Measurements from ENCODE around the gene GPR173. TPM values are rescaled to one million over a fixed set of nuclear protein-coding genes. Genes with fewer than 3 reads are reported as not detected.

The GPR173 gene
- total RNA-seq, 1 experiment from 2014 or later = 1.3 TPM

DNA sequence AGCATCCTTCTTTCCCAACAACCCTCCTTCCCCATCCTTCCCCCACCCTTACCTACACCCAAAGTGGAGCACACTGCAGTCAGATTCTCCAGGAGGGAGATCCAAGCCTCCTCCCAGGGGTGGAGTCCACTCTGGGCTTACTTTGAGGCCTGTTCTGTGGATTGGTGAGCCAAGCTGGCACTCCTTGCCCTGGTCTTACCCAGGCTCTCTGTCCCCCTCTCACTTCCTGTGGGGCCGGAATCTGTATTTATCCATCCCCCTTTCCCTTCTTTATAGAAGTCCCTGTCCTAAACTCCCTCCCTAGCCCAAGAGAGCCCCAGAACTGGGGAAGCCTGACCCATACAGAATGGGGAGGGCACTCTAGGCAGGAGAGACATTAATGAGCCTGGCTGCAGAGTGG lies 30.4 kb downstream of the GPR173 start:
- H3K27me3 ChIP-seq = no peaks in the 10 kb centered on the region
- H3K4me1 ChIP-seq = no peaks in the 10 kb centered on the region
- DNase-seq = no peak

DNA sequence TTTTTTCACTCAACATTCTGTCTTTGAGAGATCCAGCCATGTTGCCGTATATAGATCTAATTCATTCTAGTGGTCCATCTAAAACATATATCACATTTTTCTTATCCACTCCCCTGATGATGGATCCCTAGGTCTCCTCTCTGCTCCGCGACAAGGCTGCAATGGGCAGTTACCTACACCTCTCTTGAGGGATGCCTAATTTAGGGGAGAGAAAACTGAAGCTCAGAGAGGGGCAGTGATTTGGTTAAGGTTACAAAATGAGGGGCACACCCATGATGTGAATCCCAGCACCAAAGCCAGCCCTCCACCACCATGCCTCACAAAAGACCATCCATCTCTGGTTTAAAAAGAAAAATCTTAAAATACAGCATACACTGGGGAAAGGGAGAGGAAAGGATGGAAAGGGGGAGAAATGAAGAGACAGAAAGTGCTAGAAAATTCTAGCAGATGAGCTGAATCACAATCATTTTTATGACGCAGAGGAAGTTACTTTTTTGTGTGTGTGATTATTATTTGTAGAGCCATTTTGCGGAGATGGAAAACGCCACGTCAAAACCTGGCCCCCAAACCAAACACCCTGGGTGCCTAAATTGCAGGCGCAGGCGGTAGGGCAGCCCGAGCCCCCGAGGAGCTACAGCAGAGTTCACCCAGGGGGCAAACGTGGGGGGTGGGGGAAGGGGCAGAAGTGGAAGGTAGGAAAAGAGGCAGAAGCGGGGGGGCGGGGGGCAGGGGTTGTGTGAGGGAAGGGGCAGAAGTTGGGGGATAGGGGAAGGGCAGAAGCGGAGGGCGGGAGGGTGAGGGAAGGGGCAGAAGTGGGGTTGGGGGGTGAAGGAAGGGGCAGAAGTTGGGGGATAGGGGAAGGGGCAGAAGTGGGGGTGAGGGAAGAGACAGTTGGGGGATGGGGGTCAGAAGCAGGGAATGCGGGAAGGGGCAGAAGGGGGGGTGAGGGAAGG lies 32.3 kb downstream of the GPR173 start:
- H3K27ac ChIP-seq = peak overlapping the region; percentile 18; the same call in 1 of the 2 replicates
- no peaks in the 10 kb centered on the region for H3K4me1 ChIP-seq
- peak overlapping the region; percentile 40 for H3K4me3 ChIP-seq
- H3K36me3 ChIP-seq = no peaks in the 10 kb centered on the region
- no peaks in the 10 kb centered on the region for H3K9me3 ChIP-seq (replicated peaks)
- peak in 1 of 2 experiments; percentile 24 for DNase-seq
- H3K27me3 ChIP-seq = no peaks in the 10 kb centered on the region

More for the DNA sequence above, 30.4 kb downstream of the GPR173 start:
- H3K4me3 ChIP-seq = no peak overlapping the region
- no peak overlapping the region for H3K27ac ChIP-seq
- H3K9me3 ChIP-seq (replicated peaks) = no peaks in the 10 kb centered on the region
- H3K36me3 ChIP-seq = no peaks in the 10 kb centered on the region

DNA sequence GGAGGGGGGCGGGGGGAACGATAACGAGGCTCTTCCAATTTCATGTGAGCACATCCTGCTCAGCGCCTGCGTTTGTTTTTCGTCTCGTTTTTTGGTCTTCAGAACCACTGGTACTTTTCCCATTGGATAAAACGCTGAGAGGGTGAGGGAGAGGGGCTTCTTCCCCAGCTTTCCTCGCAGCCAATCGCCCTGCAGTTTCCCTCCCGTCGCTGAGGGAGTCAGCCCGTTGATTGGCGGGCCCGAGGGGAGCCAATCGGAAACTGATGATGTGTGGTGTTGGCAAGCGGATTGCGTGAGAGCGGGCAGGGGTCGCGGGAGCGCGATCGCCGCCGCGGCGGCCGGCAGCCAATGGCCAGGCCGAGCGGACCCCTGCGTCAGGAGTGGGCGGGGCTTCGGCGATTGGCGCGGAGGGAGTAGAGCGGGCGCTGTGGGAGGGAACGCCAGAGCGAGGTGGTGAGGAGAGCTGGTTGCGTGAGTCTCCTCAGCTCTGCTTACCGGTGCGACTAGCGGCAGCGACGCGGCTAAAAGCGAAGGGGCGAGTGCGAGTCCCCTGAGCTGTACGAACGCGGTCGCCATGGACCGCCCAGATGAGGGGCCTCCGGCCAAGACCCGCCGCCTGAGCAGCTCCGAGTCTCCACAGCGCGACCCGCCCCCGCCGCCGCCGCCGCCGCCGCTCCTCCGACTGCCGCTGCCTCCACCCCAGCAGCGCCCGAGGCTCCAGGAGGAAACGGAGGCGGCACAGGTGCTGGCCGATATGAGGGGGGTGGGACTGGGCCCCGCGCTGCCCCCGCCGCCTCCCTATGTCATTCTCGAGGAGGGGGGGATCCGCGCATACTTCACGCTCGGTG lies 33.6 kb downstream of the GPR173 start, which contains the start of gene TSPYL2:
Gene TSPYL2, plus strand, starts transcription at position 443 of the 848 bp plus-strand sequence. Its CDS starts 132 bp downstream, at position 575.
- Histone ChIP-seq H3K4me1 (no peaks in the 10 kb centered on the region), H3K9me3 (replicated peaks) (no peaks in the 10 kb centered on the region), H3K4me3 (peak within 1 kb of the TSS; percentile 85), H3K36me3 (no peaks in the 10 kb centered on the region), H3K27me3 (no peaks in the 10 kb centered on the region), H3K27ac (peak within 1 kb of the TSS; percentile 48; the same call in 1 of the 2 replicates)
- DNase-seq = peak; percentile 90 to 91

DNA sequence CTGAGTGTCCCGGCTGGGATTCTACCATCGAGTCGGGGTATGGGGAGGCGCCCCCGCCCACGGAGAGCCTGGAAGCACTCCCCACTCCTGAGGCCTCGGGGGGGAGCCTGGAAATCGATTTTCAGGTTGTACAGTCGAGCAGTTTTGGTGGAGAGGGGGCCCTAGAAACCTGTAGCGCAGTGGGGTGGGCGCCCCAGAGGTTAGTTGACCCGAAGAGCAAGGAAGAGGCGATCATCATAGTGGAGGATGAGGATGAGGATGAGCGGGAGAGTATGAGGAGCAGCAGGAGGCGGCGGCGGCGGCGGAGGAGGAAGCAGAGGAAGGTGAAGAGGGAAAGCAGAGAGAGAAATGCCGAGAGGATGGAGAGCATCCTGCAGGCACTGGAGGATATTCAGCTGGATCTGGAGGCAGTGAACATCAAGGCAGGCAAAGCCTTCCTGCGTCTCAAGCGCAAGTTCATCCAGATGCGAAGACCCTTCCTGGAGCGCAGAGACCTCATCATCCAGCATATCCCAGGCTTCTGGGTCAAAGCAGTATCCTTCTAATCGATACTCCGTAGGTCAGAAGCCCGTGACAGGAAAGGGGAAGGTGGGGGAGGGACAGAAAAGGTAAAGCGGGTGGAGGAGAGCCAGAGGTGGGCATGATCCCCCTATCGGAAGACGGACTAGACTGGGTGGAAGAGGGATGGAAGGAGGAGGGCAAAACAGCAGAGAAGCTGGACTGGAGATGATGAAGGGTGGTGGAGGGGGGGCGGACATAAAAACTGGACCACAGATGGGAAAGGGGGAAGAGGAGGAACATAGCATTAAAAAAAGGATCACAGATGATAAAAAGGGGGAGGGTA lies 34.4 kb downstream of the GPR173 start:
- H3K27me3 ChIP-seq = no peaks in the 10 kb centered on the region
- H3K27ac ChIP-seq = peak overlapping the region; percentile 48; the same call in 1 of the 2 replicates
- H3K9me3 ChIP-seq (replicated peaks) = no peaks in the 10 kb centered on the region
- peak overlapping the region; percentile 85 for H3K4me3 ChIP-seq
- no peak for DNase-seq
- no peaks in the 10 kb centered on the region for H3K36me3 ChIP-seq
- no peaks in the 10 kb centered on the region for H3K4me1 ChIP-seq

DNA sequence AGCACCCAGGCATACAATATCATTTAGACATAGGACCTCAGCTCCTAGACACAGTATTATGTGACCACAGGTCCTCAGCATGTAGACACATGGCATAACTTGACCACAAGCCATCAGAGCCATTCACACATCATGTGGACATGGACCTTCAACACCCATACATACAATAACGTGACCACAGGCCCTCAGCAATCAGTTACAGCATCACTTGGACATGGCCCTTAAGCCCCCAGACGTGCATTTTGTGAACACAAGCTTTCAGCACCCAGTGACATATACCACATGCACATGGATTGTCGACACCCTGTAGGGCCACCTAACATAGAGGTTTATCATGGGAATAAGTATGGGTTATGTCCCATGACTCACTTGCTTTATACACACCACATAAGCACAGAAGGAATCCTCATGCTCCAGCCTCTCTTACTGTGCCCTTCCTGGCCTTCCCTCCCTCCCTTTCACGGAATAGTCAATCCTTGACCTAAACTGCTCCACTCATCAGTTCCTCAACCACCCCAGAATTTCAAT lies 35.5 kb downstream of the GPR173 start:
- Histone ChIP-seq H3K27ac (no peak overlapping the region), H3K9me3 (replicated peaks) (no peaks in the 10 kb centered on the region), H3K27me3 (no peaks in the 10 kb centered on the region), H3K4me1 (no peaks in the 10 kb centered on the region), H3K4me3 (no peak overlapping the region), H3K36me3 (no peaks in the 10 kb centered on the region)
- DNase-seq = no peak

DNA sequence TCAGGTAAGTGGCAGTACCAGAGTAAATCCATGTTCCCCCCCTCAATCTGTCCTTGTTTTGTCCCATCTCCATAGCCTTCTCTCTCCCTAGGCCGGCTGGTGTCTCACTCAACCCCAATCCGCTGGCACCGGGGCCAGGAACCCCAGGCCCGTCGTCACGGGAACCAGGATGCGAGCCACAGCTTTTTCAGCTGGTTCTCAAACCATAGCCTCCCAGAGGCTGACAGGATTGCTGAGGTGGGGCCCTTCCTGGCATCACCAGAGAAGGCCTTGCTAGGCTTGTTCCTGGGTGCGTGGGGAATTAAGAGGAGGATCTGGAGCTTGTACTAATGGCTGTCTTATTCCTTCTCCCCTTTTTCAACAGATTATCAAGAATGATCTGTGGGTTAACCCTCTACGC lies 36.3 kb downstream of the GPR173 start:
- H3K27ac ChIP-seq = no peak overlapping the region
- H3K27me3 ChIP-seq = no peaks in the 10 kb centered on the region
- no peaks in the 10 kb centered on the region for H3K9me3 ChIP-seq (replicated peaks)
- H3K4me3 ChIP-seq = no peak overlapping the region
- no peak for DNase-seq
- H3K36me3 ChIP-seq = no peaks in the 10 kb centered on the region
- H3K4me1 ChIP-seq = no peaks in the 10 kb centered on the region

DNA sequence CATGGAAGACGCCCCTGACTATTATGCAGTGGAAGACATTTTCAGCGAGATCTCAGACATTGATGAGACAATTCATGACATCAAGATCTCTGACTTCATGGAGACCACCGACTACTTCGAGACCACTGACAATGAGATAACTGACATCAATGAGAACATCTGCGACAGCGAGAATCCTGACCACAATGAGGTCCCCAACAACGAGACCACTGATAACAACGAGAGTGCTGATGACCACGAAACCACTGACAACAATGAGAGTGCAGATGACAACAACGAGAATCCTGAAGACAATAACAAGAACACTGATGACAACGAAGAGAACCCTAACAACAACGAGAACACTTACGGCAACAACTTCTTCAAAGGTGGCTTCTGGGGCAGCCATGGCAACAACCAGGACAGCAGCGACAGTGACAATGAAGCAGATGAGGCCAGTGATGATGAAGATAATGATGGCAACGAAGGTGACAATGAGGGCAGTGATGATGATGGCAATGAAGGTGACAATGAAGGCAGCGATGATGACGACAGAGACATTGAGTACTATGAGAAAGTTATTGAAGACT lies 37.2 kb downstream of the GPR173 start:
- H3K4me1 ChIP-seq = no peaks in the 10 kb centered on the region
- DNase-seq = no peak
- no peaks in the 10 kb centered on the region for H3K36me3 ChIP-seq
- no peaks in the 10 kb centered on the region for H3K27me3 ChIP-seq
- no peak overlapping the region for H3K27ac ChIP-seq
- no peak overlapping the region for H3K4me3 ChIP-seq
- H3K9me3 ChIP-seq (replicated peaks) = no peaks in the 10 kb centered on the region

DNA sequence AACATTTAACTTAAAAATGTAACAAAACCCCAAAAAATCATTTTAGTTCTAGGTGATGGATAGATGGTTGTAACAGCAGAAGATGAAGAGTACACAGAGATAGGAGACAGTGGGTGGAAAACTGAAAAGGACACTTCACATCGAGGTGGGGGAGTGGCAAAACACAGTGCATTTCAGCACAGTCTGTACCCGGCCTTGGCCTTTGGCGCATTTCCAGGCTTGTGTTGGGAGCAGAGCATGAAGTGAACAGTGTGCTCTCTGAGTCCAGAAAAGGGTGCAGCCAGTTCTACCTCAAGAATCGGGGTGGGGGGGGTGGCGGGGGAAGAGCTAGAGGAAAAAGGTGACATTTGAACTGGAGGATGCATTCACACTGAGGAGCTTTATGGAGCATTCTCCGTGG lies 37.9 kb downstream of the GPR173 start:
- Histone ChIP-seq H3K9me3 (replicated peaks) (no peaks in the 10 kb centered on the region), H3K27ac (no peak overlapping the region), H3K27me3 (no peaks in the 10 kb centered on the region), H3K4me3 (no peak overlapping the region), H3K4me1 (no peaks in the 10 kb centered on the region), H3K36me3 (no peaks in the 10 kb centered on the region)
- DNase-seq = no peak

DNA sequence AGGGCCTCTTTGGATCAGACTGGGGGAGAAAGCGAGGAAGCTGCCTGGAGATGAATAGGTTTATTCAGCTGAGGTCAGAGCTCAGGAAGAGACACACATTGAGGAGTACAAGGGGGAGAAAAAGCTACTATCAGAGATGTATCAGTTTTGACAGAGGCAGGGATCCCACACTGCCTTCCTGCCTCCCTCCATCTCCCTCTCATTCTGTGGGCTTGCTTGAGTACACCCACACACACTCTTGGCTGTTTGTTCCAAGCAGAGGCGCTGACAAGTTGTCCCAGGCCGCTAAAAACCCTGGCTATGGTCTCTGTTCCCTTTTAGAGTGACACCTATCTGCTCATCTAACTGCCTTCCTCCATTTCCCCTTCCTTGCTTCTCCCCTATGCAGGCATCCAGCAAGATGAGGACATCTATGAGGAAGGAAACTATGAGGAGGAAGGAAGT lies 38.8 kb downstream of the GPR173 start:
- Histone ChIP-seq H3K4me1 (no peaks in the 10 kb centered on the region), H3K27ac (no peak overlapping the region), H3K27me3 (no peaks in the 10 kb centered on the region), H3K4me3 (no peak overlapping the region), H3K9me3 (replicated peaks) (no peaks in the 10 kb centered on the region), H3K36me3 (no peaks in the 10 kb centered on the region)
- DNase-seq = no peak

DNA sequence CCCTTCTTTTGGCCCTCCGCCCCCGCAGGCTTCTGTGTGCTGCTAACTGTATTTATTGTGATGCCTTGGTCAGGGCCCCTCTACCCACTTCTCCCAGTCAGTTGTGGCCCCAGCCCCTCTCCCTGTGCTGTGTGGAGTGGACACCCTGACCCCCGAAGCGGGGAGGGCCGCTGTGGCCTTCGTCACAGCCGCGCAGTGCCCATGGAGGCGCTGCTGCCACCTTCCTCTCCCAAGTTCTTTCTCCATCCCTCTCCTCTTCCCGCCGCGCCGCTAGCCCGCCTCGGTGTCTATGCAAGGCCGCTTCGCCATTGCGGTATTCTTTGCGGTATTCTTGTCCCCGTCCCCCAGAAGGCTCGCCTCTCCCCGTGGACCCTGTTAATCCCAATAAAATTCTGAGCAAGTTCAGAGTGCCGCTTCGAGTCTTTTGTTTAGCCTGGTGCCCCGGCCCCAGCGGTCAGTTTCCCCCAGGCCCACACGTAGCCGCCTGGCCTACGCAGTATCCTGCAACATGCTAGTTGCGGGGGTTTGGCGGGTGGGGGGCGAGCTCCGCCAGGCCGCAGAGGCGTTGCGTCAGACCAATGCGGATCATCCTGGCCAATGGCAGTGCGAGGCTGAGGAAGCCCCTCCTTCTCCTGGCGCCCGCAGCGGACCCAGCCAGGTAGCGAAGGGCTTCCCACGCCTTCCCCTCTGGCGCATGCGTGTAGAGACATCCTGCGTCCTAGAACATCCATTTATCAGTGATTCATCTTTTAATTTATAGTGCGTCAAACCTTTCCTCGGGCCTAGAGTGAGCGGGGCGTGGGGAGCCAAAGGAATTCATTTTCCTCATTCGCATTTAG lies 39.8 kb downstream of the GPR173 start:
- Histone ChIP-seq H3K27ac (no peak overlapping the region), H3K4me3 (no peak overlapping the region), H3K4me1 (no peaks in the 10 kb centered on the region), H3K27me3 (no peaks in the 10 kb centered on the region), H3K36me3 (no peaks in the 10 kb centered on the region), H3K9me3 (replicated peaks) (no peaks in the 10 kb centered on the region)
- DNase-seq = no peak

DNA sequence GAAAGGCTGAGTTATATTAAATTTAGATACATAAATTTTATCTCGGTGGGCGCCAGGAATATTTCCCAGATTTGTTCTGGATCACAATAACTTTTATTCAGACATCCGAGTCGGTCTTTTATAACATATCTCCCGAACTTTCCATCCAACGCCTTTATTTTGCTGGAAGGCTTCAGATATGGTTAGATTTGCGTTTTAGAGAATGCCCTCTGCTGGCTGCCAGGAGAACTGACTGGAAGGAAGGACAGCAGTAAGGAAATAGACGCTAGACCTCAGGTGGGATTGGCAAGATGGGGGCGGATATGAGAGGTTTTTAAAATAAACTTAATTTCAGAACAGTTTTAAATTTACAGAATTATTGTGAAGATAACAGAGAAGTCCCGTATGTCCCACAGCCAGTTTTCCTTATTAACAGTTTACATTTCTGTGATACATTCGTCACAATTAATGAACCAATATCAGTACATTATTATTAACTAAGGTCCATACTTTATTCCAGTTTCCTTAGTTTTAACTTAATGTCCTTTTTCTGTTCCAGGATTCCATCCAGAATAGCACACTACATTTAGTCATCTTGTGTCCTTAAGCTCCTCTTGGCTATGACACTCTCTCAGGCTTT lies 40.7 kb downstream of the GPR173 start:
- no peak overlapping the region for H3K27ac ChIP-seq
- no peaks in the 10 kb centered on the region for H3K4me1 ChIP-seq
- no peaks in the 10 kb centered on the region for H3K36me3 ChIP-seq
- no peak overlapping the region for H3K4me3 ChIP-seq
- no peaks in the 10 kb centered on the region for H3K9me3 ChIP-seq (replicated peaks)
- DNase-seq = peak; percentile 17 to 53
- H3K27me3 ChIP-seq = no peaks in the 10 kb centered on the region

DNA sequence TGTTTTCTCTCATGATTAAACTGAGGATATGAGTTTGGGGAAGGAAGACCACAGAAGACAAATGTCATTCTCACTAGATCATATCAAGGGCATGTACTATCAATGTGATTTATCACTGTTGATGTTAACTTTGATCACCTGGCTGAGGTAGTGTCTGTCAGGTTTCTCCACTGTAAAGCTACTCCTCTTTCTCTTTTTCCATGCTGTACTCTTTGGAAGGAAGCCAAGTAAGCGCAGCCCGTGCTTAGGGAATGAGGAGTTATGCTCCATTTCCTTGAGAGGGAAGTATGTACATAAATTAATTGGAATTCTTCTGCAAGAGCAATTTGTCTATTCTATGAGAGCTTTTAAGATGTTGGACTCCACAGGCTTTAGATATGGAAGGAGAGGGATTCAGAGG lies 41.3 kb downstream of the GPR173 start:
- Histone ChIP-seq H3K9me3 (replicated peaks) (no peaks in the 10 kb centered on the region), H3K4me3 (no peak overlapping the region), H3K27me3 (no peaks in the 10 kb centered on the region), H3K4me1 (no peaks in the 10 kb centered on the region), H3K36me3 (no peaks in the 10 kb centered on the region), H3K27ac (no peak overlapping the region)
- DNase-seq = no peak

DNA sequence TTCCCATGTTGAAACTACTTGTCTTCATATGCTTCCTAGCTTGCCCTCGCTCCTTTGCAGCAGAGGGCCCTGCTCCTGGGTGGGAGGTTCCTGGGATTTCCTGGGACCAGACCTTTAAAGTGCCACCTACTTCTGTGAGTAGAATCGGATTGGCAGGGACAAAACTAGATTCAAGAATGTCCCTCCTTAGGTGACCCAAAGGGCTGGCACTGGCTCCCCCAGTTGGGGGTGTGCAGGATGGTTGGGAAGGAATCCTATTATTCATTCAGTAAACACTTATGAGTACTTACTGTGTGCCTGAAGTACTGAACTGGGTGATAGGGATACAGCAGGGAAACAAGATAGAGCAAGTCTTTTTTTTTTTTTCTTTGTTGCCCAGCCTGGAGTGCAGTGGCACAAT lies 42.8 kb downstream of the GPR173 start:
- DNase-seq = no peak
- Histone ChIP-seq H3K36me3 (no peaks in the 10 kb centered on the region), H3K27me3 (no peaks in the 10 kb centered on the region), H3K9me3 (replicated peaks) (no peaks in the 10 kb centered on the region), H3K4me3 (no peak overlapping the region), H3K4me1 (no peaks in the 10 kb centered on the region), H3K27ac (no peak overlapping the region)

Data from SJCRH30 (cell line).